OCI-LY7 (cell line): ENCODE data around the gene RPS6KB2. TPM values are rescaled to one million over a fixed set of nuclear protein-coding genes. Genes with fewer than 3 reads are reported as not detected.

Experiments used
- BruUV-seq: library from RNA; stranded (reverse); fragments of 400-500 nt; replicated peaks from 2 replicates; lab custom pipeline; 2021; lab: Mats Ljungman, UMichigan
- CTCF ChIA-PET: fragments of 300-600 bp; sonication (Branson Sonifier 250); formaldehyde crosslinking; loops from one replicate; lab custom pipeline; 2022; ENCODE audit warnings: antibody characterized with exemption; ENCODE audit not compliant: unreplicated experiment; lab: Charles Lee
- POLR2A ChIA-PET: fragments of 300-600 bp; sonication (Branson Sonifier 250); formaldehyde crosslinking; loops from one replicate; lab custom pipeline; 2022; ENCODE audit warnings: antibody characterized with exemption; lab: Charles Lee
- DNase-seq: peaks from one replicate; pipeline ENCODE4 v3.0.0-alpha.2; 2015; ENCODE audit warnings: low spot score
- H2AFZ ChIP-seq: fragments of 200-600 bp; sonication (generic), shearing (Covaris generic); 2 replicates; pipeline ENCODE4 v1.6.1; 2014; ENCODE audit warnings: mild to moderate bottlenecking, antibody characterized with exemption, low read length, moderate library complexity
- H3K27ac ChIP-seq: fragments of 200-600 bp; sonication (generic); 2 replicates; pipeline ENCODE4 v1.5.1; 2014; ENCODE audit warnings: mixed run types, low read depth, mild to moderate bottlenecking, moderate library complexity, low read length, inconsistent platforms; ENCODE audit not compliant: poor library complexity, severe bottlenecking
- H3K36me3 ChIP-seq: fragments of 200-600 bp; sonication (generic); 2 replicates; pipeline ENCODE4 v1.6.1; 2014; ENCODE audit warnings: mild to moderate bottlenecking, antibody characterized with exemption, low read length, moderate library complexity, mixed read lengths; ENCODE audit not compliant: insufficient read depth
- H3K4me1 ChIP-seq: fragments of 200-600 bp; sonication (generic); 2 replicates; pipeline ENCODE4 v1.5.1; 2014; ENCODE audit warnings: mild to moderate bottlenecking, low read length; ENCODE audit not compliant: insufficient read depth, poor library complexity, severe bottlenecking
- H3K4me2 ChIP-seq: fragments of 200-600 bp; sonication (generic); 2 replicates; pipeline ENCODE4 v1.6.1; 2014; ENCODE audit warnings: mild to moderate bottlenecking, low read length
- H3K4me3 ChIP-seq: fragments of 200-600 bp; sonication (generic); 2 replicates; pipeline ENCODE4 v1.5.1; 2014; ENCODE audit warnings: mild to moderate bottlenecking, low read depth, low read length; ENCODE audit not compliant: poor library complexity, severe bottlenecking
- H3K79me2 ChIP-seq: fragments of 200-600 bp; sonication (generic); 2 replicates; pipeline ENCODE4 v1.6.1; 2016; ENCODE audit warnings: low read depth, mild to moderate bottlenecking, low read length, moderate library complexity, mixed read lengths; ENCODE audit not compliant: insufficient read depth
- H3K9me2 ChIP-seq: fragments of 200-600 bp; sonication (generic); 2 replicates; pipeline ENCODE4 v1.6.1; 2016; ENCODE audit warnings: mild to moderate bottlenecking, low read length, mixed read lengths; ENCODE audit not compliant: insufficient read depth
- H3K9me3 ChIP-seq: fragments of 200-600 bp; sonication (generic); 2 replicates; pipeline ENCODE4 v1.6.1; 2014; ENCODE audit warnings: mild to moderate bottlenecking, mixed run types, low read length, mixed read lengths
- H4K20me1 ChIP-seq: fragments of 200-600 bp; sonication (generic); 2 replicates; pipeline ENCODE4 v1.6.1; 2014; ENCODE audit warnings: mild to moderate bottlenecking, antibody characterized with exemption, low read length, moderate library complexity, mixed read lengths; ENCODE audit not compliant: insufficient read depth
- CTCF ChIP-seq: fragments of 200-600 bp; sonication (generic); conservative IDR thresholded peaks from 2 replicates; pipeline ENCODE4 v1.5.1; 2014; ENCODE audit warnings: mild to moderate bottlenecking, antibody characterized with exemption, low read length, moderate library complexity, mixed read lengths
- EZH2phosphoT487 ChIP-seq: fragments of 200-600 bp; sonication (generic); IDR thresholded peaks from 2 replicates; pipeline ENCODE4 v1.6.1; 2018; ENCODE audit warnings: low read depth, borderline replicate concordance, mild to moderate bottlenecking, mixed run types, antibody characterized with exemption, low read length, moderate library complexity, mixed read lengths
- intact Hi-C: fragments of 100-400 bp; cut with micrococcal nuclease; formaldehyde crosslinking; loops from one replicate; pipeline ENCODE4 v1.10.0; 2022; ENCODE audit not compliant: unreplicated experiment
- total RNA-seq, 2 experiments: library from RNA; depleted of rRNA in 1 of 2; stranded (reverse); fragments of >200 nt in 1 of 2; shearing (Covaris generic) in 1 of 2; gene quantifications; 2 replicates each; pipeline ENCODE4 v1.2.3, GENCODE V29; 2014 to 2022

RPS6KB2 gene
- total RNA-seq, 2 experiments from 2014 or later: 48.3 to 69.4 TPM

GRCh38 chr11:67387069-67387468 lies 41.2 kb upstream of the RPS6KB2 start:
- Histone ChIP-seq H3K79me2 (peaks cover 11% of the 10 kb centered on the region; the same call in 1 of the 2 replicates), H3K9me2 (no peaks in the 10 kb centered on the region), H2AFZ (no peak overlapping the region), H4K20me1 (no peaks in the 10 kb centered on the region), H3K4me1 (peaks cover 32% of the 10 kb centered on the region), H3K36me3 (no peaks in the 10 kb centered on the region), H3K4me2 (no peak overlapping the region), H3K4me3 (no peak overlapping the region), H3K27ac (no peak overlapping the region), H3K9me3 (no peaks in the 10 kb centered on the region)
- DNase-seq: no peak
- CTCF ChIA-PET: interaction anchor here (0.5 to 1.1 kb wide), 5 partner anchors 30 to 1024 kb away, joined by 3 to 5 read pairs (median 3); partner anchors contain the start of gene AIP
- intact Hi-C loops: no loop called here
- POLR2A ChIA-PET: interaction anchor here (0.7 to 1.4 kb wide), 4 partner anchors 22 to 95 kb away, joined by 3 to 6 read pairs (median 4); no protein-coding TSS in a partner anchor
- no TSS peak for BruUV-seq
- TF ChIP-seq CTCF: no peak
- no peak for TF ChIP-seq EZH2phosphoT487

- POLR2A ChIA-PET: interaction anchor here (1.4 kb wide), 1 partner anchor 32 kb away, joined by 4 read pairs; no protein-coding TSS in a partner anchor
- Histone ChIP-seq H4K20me1 (no peaks in the 10 kb centered on the region), H3K4me1 (peaks cover 30% of the 10 kb centered on the region), H3K9me2 (no peaks in the 10 kb centered on the region), H3K4me3 (no peak overlapping the region), H3K9me3 (no peaks in the 10 kb centered on the region), H2AFZ (no peak overlapping the region), H3K27ac (no peak overlapping the region), H3K4me2 (no peak overlapping the region), H3K79me2 (peaks cover 16% of the 10 kb centered on the region; the same call in 1 of the 2 replicates), H3K36me3 (no peaks in the 10 kb centered on the region)
- intact Hi-C loops: no loop called here
- DNase-seq: no peak
- TF ChIP-seq EZH2phosphoT487: no peak
- TF ChIP-seq CTCF: no peak
- no TSS peak for BruUV-seq
- CTCF ChIA-PET: interaction anchor here (0.5 to 0.6 kb wide), 3 partner anchors 30 to 1724 kb away, joined by 3 to 6 read pairs (median 3); no protein-coding TSS in a partner anchor
These were observed 40.8 kb upstream of the RPS6KB2 start for GRCh38 chr11:67387518-67387917.

- TSS peak; percentile 45 for BruUV-seq
- TF ChIP-seq CTCF (peak; percentile 83), EZH2phosphoT487 (no peak)
- intact Hi-C loops: loop anchor here (1.0 kb wide), 1 partner anchor 117 kb away; no protein-coding TSS in a partner anchor
- H3K4me1 ChIP-seq: peaks cover 33% of the 10 kb centered on the region
- POLR2A ChIA-PET: no interaction called here
- CTCF ChIA-PET: interaction anchor here (0.6 kb wide), 1 partner anchor 12 kb away, joined by 3 read pairs; the partner anchor contains the start of gene PPP1CA
- peak overlapping the region; percentile 24; the same call in 1 of the 2 replicates for H3K4me2 ChIP-seq
- peaks cover 19% of the 10 kb centered on the region; the same call in 1 of the 2 replicates for H3K79me2 ChIP-seq
- no peak overlapping the region for H3K27ac ChIP-seq
- no peaks in the 10 kb centered on the region for H4K20me1 ChIP-seq
- H2AFZ ChIP-seq: no peak overlapping the region
- peak; percentile 61 for DNase-seq
- H3K9me2 ChIP-seq: no peaks in the 10 kb centered on the region
- H3K36me3 ChIP-seq: peaks cover 14% of the 10 kb centered on the region
- H3K9me3 ChIP-seq: no peaks in the 10 kb centered on the region
- no peak overlapping the region for H3K4me3 ChIP-seq
These were observed 38.8 kb upstream of the RPS6KB2 start for GRCh38 chr11:67389477-67389876.
